Measurements from ENCODE around the gene CDKN1C.

DNA sequence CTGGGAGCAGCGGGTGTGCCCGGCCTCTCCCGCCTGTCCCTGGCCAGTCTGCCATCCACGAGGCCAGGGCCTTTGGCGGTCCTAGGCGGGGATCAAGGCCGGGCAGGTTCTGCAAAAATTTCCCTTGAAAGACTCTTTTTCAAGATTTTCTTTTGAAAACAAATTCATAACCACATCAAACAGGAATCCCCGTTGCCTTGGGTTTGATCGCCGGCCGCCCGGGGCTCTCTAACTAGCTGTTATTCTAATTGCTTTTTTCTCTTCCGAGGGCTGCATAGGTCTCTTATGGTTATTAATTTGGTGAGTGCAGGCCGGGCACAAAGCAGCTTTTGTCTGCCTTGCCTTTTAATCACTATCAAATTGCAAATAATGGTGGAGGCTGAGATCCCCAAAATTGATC lies 42.0 kb downstream of the CDKN1C start:
- TF ChIP-seq, protein P1, sequence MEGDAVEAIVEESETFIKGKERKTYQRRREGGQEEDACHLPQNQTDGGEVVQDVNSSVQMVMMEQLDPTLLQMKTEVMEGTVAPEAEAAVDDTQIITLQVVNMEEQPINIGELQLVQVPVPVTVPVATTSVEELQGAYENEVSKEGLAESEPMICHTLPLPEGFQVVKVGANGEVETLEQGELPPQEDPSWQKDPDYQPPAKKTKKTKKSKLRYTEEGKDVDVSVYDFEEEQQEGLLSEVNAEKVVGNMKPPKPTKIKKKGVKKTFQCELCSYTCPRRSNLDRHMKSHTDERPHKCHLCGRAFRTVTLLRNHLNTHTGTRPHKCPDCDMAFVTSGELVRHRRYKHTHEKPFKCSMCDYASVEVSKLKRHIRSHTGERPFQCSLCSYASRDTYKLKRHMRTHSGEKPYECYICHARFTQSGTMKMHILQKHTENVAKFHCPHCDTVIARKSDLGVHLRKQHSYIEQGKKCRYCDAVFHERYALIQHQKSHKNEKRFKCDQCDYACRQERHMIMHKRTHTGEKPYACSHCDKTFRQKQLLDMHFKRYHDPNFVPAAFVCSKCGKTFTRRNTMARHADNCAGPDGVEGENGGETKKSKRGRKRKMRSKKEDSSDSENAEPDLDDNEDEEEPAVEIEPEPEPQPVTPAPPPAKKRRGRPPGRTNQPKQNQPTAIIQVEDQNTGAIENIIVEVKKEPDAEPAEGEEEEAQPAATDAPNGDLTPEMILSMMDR (IDR thresholded peaks at IDR 0.05), result no peak
- no peak for TF ChIP-seq POLR2A (IDR thresholded peaks at IDR 0.05)
